GM12891 (cell line): ENCODE data around the gene PIP5K1C.

ENCODE experiments used
- DNase-seq: peaks from one replicate; pipeline ENCODE4 v3.0.0; 2011; ENCODE audit warnings: low spot score; ENCODE audit not compliant: insufficient read length
- FAIRE-seq: peaks from 2 replicates; lab custom pipeline; 2011; peaks lifted over from hg19 to GRCh38; lab: Jason Lieb, UNC
- PAX5 ChIP-seq: IDR thresholded peaks from 2 replicates; pipeline ENCODE4 v1.6.1; 2011; ENCODE audit warnings: low read length, moderate library complexity, mild to moderate bottlenecking; ENCODE audit not compliant: insufficient read depth, severe bottlenecking
- POLR2A ChIP-seq: IDR thresholded peaks from 2 replicates; pipeline ENCODE4 v1.6.1; 2011; ENCODE audit warnings: low read depth, low read length, control low read depth
- POLR2AphosphoS5 ChIP-seq: IDR thresholded peaks from 2 replicates; pipeline ENCODE4 v1.6.1; 2011; ENCODE audit warnings: low read depth, low read length, control low read depth
- POU2F2 ChIP-seq: IDR thresholded peaks from 2 replicates; pipeline ENCODE4 v1.6.1; 2011; ENCODE audit warnings: low read depth, mild to moderate bottlenecking, control low read depth, low read length, moderate library complexity
- SPI1 ChIP-seq: IDR thresholded peaks from 2 replicates; pipeline ENCODE4 v1.6.1; 2011; ENCODE audit warnings: low read depth, low read length, control low read depth
- TAF1 ChIP-seq: IDR thresholded peaks from 2 replicates; pipeline ENCODE4 v1.6.1; 2011; ENCODE audit warnings: low read depth, low read length, control low read depth

PIP5K1C gene

GRCh38 chr19:3708207-3708931, 8.1 kb upstream of the PIP5K1C start, which contains the start of gene TJP3:
Gene TJP3, plus strand, starts transcription at chr19:3708384. Its CDS starts 20,049 bp downstream, at chr19:3728433.
- TF ChIP-seq TAF1 = no peak
- no peak for TF ChIP-seq POU2F2
- no peak for TF ChIP-seq SPI1
- no peak for TF ChIP-seq PAX5
- no peak for TF ChIP-seq POLR2AphosphoS5
- no peak for TF ChIP-seq POLR2A
- DNase-seq = no peak
- FAIRE-seq = no peak

GRCh38 chr19:3707868-3708206, 7.6 kb upstream of the PIP5K1C start:
- no peak for FAIRE-seq
- TF ChIP-seq POLR2AphosphoS5 = no peak
- DNase-seq = no peak

DNA sequence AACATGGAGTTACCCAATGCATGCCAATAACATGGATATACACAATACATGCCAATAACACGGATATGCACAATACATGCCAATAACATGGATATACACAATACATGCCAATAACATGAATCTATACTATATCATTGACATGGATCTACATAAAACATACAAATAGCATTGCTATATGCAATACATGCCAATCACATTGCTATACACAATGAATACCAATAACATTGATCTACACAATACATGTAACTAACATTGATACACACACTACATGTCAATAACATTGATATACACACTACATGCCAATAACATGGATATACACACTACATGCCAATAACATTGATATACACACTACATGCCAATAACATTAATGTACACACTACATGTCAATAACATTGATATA, 932 bp upstream of the PIP5K1C start:
- DNase-seq (no peak), FAIRE-seq (peak; percentile 69)
- no peak for TF ChIP-seq TAF1
- no peak for TF ChIP-seq SPI1
- TF ChIP-seq POLR2A = no peak
- no peak for TF ChIP-seq POLR2AphosphoS5
- no peak for TF ChIP-seq POU2F2
- TF ChIP-seq PAX5 = no peak

GRCh38 chr19:3699741-3700241, 477 bp downstream of the PIP5K1C start:
- no peak for FAIRE-seq
- TF ChIP-seq SPI1 (no peak), POLR2A (no peak), POLR2AphosphoS5 (no peak), POU2F2 (no peak), PAX5 (no peak), TAF1 (no peak)
- DNase-seq = no peak

- DNase-seq (peak; percentile 66), FAIRE-seq (peak; percentile 45)
- TF ChIP-seq POLR2AphosphoS5 (no peak), SPI1 (no peak), POLR2A (no peak), POU2F2 (no peak), PAX5 (no peak), TAF1 (no peak)
These were observed 1.1 kb downstream of the PIP5K1C start for GRCh38 chr19:3698974-3699740.

- DNase-seq (no peak), FAIRE-seq (no peak)
These were observed 1.8 kb downstream of the PIP5K1C start for GRCh38 chr19:3698386-3698950.

GRCh38 chr19:3697671-3698385, 2.4 kb downstream of the PIP5K1C start:
- FAIRE-seq = no peak
- no peak for TF ChIP-seq TAF1
- no peak for TF ChIP-seq POU2F2
- TF ChIP-seq PAX5 = no peak
- no peak for DNase-seq

More at GRCh38 chr19:3698386-3698950, 1.8 kb downstream of the PIP5K1C start:
- TF ChIP-seq TAF1 (no peak), POLR2A (no peak), PAX5 (no peak), POLR2AphosphoS5 (no peak), POU2F2 (no peak), SPI1 (no peak)

GRCh38 chr19:3697094-3697493, 3.2 kb downstream of the PIP5K1C start:
- FAIRE-seq = no peak
- TF ChIP-seq POU2F2 = no peak
- no peak for TF ChIP-seq POLR2A
- TF ChIP-seq SPI1 = no peak
- TF ChIP-seq PAX5 = no peak
- no peak for TF ChIP-seq TAF1
- no peak for TF ChIP-seq POLR2AphosphoS5

GRCh38 chr19:3696660-3696995, 3.6 kb downstream of the PIP5K1C start:
- TF ChIP-seq SPI1 (no peak), PAX5 (no peak), POLR2AphosphoS5 (no peak), POLR2A (no peak), TAF1 (no peak), POU2F2 (no peak)
- FAIRE-seq (no peak), DNase-seq (no peak)

More at GRCh38 chr19:3697094-3697493, 3.2 kb downstream of the PIP5K1C start:
- DNase-seq = no peak
